Breast epithelium (tissue), 3 donors: ENCODE results near the gene NR3C2.

Experiments
- POLR2A ChIP-seq: fragments of 450-650 bp; IDR thresholded peaks from one replicate; pipeline ENCODE4 v1.6.1; 2016; ENCODE audit warnings: antibody characterized with exemption, mild to moderate bottlenecking, moderate library complexity
- TF ChIP-seq, protein P1 (sequence below), 3 donors: fragments of 450-650 bp; IDR thresholded peaks; one replicate each; pipeline ENCODE4 v1.5.1; 2016 to 2017; ENCODE audit warnings: antibody characterized with exemption in 3 of 3, mild to moderate bottlenecking in 3 of 3, moderate library complexity in 3 of 3

DNA sequence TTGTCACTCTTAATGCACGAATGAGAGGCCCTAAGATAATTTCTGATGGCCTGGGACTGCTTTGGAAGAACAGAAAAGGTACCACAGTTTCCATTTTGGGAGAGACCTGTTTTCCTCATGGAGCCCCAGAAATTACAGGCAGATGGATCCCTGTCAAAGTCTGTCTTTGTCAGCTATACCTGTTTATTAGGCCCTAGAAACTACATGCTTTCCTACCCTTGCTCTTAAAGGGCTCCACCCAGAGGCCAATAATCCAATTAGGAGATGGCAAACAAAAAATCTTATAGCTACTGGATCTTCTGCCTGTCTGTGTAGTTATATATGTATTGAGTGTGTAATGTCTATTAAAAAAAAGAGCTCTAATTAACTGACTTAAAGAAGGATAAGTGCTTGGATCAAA lies 141.3 kb downstream of the NR3C2 start:
- TF ChIP-seq POLR2A, result no peak
- TF ChIP-seq, protein P1, sequence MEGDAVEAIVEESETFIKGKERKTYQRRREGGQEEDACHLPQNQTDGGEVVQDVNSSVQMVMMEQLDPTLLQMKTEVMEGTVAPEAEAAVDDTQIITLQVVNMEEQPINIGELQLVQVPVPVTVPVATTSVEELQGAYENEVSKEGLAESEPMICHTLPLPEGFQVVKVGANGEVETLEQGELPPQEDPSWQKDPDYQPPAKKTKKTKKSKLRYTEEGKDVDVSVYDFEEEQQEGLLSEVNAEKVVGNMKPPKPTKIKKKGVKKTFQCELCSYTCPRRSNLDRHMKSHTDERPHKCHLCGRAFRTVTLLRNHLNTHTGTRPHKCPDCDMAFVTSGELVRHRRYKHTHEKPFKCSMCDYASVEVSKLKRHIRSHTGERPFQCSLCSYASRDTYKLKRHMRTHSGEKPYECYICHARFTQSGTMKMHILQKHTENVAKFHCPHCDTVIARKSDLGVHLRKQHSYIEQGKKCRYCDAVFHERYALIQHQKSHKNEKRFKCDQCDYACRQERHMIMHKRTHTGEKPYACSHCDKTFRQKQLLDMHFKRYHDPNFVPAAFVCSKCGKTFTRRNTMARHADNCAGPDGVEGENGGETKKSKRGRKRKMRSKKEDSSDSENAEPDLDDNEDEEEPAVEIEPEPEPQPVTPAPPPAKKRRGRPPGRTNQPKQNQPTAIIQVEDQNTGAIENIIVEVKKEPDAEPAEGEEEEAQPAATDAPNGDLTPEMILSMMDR (IDR thresholded peaks at IDR 0.05), result no peak
